Tongue (tissue), 2 donors: Measurements from ENCODE around the gene IL12RB2. TPM values are rescaled to one million over a fixed set of nuclear protein-coding genes. Genes with fewer than 3 reads are reported as not detected.

ENCODE experiments used
- DNase-seq: peaks from one replicate; pipeline ENCODE4 v3.0.0-alpha.2; 2015
- total RNA-seq: library from RNA; depleted of rRNA; stranded (reverse); fragments of >200 nt; gene quantifications from one replicate; pipeline ENCODE4 v1.2.3, GENCODE V29; 2014

IL12RB2 gene
- total RNA-seq, 1 donor from 2014 or later, result 2.5 TPM

- DNase-seq, result no peak
Measured at GRCh38 chr1:67313934-67314671, 6.4 kb downstream of the IL12RB2 start.

- DNase-seq, result no peak
Measured at GRCh38 chr1:67314696-67315095, 7.0 kb downstream of the IL12RB2 start.

DNA sequence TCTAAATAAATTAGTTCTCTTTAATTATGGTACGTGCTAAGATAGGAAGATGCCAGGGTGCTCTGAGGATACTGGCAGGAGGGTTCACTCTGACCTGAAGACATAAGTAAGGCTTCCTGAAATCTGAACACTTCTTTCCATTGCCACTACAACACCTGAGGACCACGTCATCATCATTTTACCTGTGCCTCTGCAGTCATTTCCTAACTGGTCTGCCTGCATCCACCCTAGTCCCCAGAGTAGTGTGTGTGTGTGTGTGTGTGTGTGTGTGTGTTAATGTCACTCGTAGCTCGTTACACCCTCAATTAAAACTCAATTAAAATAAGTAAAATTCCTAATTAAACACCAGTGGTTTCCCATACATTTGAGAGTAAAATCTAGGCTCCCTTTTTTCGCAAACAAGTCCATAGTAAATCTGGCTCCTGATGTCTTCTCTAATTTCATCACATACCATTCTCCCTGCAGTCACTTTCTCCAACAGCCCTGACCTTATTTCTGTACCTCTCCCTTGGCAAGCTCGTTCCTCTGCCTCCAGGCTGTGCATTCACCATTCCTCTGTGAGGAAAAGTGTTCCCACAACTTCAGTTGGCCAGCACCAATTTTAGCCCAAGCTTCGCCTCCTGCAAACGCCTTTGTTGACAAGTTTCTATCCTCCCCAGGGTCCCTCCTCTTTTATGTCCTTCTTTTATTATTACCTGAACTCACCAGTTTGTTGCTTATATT, 8.7 kb downstream of the IL12RB2 start:
- DNase-seq, result no peak

DNA sequence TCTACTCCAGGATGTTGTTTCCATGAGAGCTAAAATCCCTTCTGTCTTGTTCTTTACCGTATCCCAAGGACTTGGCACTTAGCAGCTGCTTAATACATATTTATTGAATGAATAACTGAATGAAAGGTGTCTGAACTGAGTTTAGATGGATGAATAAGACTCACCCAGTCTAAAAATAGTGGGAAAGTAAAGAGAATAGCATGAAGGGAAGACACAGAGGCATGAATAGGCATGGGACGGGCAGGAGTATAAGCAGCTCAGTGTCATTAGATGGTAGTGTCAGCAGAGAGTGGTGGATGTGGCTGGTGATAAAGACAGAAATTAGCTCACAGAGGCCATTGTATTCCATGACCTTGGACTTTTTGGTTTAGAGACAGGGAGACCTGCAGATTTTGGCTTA, 9.2 kb downstream of the IL12RB2 start:
- DNase-seq, result no peak

DNA sequence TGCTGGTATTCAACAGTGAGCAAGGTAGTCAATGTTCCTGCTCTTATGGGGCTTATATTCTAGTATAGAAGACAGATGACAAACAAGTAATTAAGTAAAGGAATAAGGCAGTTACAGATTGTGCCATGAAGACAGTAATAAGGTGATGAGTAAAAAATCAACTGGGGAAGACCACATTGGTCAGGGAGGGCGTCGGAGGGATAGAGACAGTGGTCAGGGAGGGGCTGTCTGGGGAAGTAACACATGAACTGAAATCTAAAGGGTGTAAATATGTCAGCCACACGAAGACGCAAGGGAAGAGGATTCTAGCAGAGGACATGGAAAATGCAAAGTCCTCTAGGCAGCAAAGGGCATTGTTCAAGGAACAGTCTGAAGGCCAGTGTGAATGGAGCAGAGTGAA, 10.1 kb downstream of the IL12RB2 start:
- DNase-seq, result no peak

GRCh38 chr1:67322442-67322841, 14.8 kb downstream of the IL12RB2 start:
- DNase-seq, result no peak

DNA sequence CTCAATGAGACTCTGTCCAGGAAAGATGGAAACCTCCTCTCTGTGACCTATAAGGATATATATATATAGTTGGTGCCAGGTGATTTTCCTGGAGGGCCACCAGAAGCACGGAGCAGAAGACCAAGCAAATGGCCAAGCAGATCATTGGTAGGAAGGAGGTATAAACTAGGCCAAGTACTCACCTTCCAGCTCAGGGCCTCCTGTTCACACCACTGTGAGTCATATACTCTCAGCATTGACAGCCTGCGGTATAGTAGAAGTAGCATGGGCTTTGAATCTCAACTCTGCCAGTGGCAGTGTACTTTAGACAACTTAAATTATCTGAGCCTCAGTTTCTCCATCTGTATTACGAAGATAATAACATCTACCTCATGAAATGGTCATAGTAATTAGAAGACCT, 15.4 kb downstream of the IL12RB2 start:
- no peak for DNase-seq

DNA sequence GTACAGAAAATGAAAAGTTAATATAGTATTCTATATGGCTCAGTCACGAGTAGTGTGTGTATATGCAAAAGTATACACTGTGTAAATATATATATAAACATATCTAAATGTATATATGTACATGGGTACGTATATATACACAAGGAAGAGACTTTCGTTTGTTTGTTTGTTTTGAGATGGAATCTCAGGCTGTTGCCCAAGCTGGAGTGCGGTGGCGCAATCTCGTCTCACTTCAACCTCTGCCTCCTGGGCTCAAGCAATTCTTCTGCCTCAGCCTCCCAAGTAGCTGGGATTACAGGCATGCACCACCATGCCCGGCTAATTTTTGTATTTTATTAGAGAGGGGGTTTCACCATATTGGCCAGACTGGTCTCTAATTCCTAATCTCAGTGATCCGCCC, 16.4 kb downstream of the IL12RB2 start:
- DNase-seq, result no peak

DNA sequence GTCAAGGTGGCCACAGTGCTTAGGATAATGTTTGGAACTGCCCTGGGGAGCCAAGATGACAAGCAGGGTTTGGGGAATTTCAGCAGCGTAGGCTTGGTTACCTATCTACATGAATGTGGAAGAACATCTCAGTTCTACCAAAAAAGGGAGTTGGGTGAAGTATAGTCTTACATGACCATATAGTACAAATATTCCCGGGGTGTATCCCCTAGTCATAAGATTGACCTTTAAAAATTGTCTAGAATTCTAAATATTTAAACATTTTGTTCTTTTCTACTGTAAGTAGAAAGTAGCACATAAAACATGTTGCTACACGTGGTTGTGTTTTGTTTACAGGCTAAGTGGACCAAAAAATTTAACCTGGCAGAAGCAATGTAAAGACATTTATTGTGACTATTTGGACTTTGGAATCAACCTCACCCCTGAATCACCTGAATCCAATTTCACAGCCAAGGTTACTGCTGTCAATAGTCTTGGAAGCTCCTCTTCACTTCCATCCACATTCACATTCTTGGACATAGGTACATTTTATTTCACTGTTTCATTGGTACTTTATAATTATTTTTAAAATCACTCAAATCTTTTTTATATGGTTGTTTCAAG, 20.3 kb downstream of the IL12RB2 start:
- no peak for DNase-seq

GRCh38 chr1:67332653-67333529, 25.2 kb downstream of the IL12RB2 start:
- DNase-seq, result no peak

DNA sequence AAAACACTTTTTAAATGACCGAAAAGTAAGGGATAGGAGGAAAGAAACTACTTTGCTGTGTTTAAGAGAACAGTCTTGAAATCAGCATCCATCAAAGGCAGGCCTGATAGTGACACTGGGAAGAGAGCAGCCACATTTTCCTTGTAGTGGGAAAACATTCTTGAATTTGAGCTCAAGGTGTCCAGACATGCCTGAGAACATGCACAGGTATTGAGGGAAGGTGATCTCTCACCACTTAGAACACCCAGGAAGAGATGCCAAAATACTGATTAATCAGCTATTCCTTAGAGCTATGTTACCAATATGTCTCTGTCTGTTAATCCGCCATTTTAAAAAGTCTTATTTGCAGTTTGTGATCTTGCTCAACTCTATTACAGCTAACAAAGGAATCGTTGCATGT, 25.9 kb downstream of the IL12RB2 start:
- no peak for DNase-seq

DNA sequence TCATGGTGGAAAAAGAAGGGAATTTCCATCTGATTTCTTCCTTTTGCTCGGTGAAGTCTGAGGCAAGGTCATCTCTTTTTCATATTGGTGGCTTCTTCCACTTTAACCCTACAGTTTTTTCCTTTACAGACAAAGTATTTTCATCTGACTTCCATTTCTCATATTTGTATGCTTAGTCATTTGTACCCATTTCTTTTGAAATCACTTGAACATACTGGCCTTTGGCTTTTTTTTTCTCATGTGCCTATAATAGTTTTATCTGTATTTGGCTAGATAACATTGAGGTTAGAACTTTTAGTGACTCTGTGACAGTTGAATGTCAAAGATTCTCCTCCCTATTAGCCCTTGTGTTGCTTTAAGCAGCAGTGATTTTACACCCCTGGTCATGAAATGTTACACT, 27.7 kb downstream of the IL12RB2 start:
- DNase-seq, result no peak

GRCh38 chr1:67336157-67336556, 28.5 kb downstream of the IL12RB2 start:
- DNase-seq, result no peak

GRCh38 chr1:67336783-67337182, 29.1 kb downstream of the IL12RB2 start:
- DNase-seq, result no peak

- no peak for DNase-seq
Measured at GRCh38 chr1:67338642-67339041, 31.0 kb downstream of the IL12RB2 start.

DNA sequence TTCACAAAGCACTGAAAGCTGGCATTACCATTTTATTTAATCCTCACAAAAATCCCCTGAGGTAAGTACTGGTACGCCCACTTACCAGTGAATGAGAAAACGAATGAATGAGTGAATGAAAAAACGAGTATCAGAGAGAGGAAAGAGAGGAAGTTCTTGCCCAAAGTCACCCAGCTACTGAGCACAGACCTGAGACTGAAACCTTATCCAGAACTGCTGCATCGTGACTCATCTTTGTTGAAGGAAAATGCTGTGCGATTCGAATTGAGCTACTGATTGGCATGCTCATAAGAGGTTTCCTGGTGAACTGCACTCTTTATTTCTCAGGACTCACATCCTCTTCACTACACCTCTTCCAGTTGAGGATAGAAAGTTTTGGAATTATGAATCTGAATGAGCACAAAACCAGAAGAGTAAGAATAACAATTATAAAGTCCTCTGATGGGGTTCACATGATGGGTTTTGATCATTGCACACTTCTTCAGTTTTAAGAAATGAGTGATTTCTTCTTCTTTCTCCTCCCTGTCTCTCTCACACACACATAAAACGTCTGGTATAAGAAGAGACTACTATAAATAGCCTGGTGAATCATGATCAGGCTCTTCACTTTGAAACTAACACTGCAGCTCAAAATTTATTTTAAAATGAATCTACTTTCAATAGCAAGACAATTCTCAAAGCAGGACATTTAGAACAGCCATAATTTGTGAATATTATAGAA, 32.1 kb downstream of the IL12RB2 start:
- DNase-seq, result peak; percentile 24

DNA sequence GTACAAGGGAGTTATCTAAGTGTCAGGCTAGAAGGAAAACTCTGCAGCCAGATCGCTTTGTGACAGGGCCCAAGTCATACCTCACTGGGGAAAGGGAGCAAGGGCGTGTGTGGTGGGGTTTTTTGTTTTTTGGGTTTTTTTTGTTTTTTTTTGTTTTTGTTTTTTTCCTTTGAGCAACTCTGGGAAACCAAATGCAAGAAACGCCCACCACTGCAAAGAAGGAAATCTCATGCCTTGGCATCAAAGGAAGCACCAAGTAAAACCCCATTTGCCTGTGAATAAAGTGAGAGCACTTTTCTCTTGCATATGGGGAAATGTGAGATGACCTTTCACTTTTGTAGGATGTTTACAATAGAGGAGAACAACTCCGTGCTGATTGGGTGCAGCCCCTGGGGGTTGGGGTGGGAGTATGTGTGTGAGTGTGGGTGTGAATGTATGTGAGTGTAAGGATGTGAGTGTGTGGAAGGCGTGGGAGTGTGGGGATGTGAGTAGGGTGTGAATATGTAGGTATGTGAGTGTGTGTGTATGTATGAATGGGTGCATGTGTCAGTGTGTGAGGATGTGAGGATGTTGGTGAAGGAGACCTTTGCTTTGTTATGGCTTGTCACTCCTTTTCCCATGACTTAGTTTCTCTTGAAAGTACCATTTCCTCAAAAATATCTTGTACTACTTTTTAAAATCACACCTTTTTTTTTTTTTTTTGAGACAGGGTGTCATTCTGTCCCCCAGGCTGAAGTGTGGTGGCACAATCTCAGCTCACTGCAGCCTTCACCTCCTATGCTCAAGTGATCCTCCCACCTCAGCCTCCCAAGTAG, 34.6 kb downstream of the IL12RB2 start:
- no peak for DNase-seq

- no peak for DNase-seq
Measured at GRCh38 chr1:67345556-67345955, 37.9 kb downstream of the IL12RB2 start.

GRCh38 chr1:67346982-67347381, 39.3 kb downstream of the IL12RB2 start:
- DNase-seq, result no peak

- DNase-seq, result peak; percentile 78
Measured at GRCh38 chr1:67347688-67348472, 40.2 kb downstream of the IL12RB2 start.
